Measurements from ENCODE around the gene ANTXRL. TPM values are rescaled to one million over a fixed set of nuclear protein-coding genes. Genes with fewer than 3 reads are reported as not detected.

The ANTXRL gene
- total RNA-seq, 1 donor from 2014 or later = not detected

DNA sequence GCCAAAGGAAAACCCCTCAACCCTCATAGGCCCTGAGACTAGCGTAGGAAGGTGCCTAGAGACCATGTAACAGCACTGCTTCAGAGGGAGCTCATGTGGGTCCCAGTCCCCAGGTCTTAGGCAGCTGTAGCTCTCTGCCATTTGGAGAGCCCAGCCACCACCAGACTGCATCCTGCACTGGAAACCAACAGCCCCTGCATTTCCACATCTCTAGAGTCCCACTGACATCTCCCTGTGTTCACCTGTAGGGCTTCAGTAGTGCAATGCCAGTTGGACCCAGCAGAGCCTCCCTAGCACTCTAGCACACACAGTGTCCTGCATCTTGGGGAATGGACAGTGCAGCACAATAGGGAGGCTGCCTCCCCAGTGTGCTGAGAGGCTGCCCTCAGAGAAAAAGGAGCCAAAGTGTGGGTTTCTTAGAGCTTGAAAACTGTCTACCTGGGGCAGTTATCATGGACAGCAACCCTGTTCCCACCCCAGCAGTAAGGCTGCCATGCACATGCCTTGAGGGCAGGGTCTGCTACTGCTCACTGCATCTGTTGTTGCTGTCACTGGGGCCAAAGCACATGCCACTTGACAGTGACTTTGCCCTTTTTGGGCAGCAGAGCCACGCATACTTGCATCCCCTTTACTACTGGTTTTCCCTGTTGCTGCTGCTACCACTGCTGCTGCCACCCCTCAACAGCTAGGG lies 46.7 kb upstream of the ANTXRL start:
- H3K9ac ChIP-seq (ENCODE audit: low read length) = no peak overlapping the region
- peaks cover 22% of the 10 kb centered on the region for H3K27me3 Mint-ChIP-seq (ENCODE audit: low read depth, unreplicated experiment)
- no peaks in the 10 kb centered on the region for H3K9me3 ChIP-seq (ENCODE audit: insufficient read depth, low read depth, low read length)
- no peak for DNase-seq (ENCODE audit: low read depth)
- no peak overlapping the region for H3K4me2 ChIP-seq (ENCODE audit: low read length)
- H3K79me2 ChIP-seq (ENCODE audit: insufficient read depth, low read length) = no peaks in the 10 kb centered on the region
- no peaks in the 10 kb centered on the region for H3K27me3 ChIP-seq (ENCODE audit: insufficient read depth, low read length)
- FAIRE-seq = no peak
- H3K9me3 Mint-ChIP-seq (ENCODE audit: unreplicated experiment) = peaks cover 9% of the 10 kb centered on the region
- no peak overlapping the region for H3K27ac Mint-ChIP-seq (ENCODE audit: unreplicated experiment)
- H3K4me1 Mint-ChIP-seq (ENCODE audit: low read depth, unreplicated experiment) = peaks cover 6% of the 10 kb centered on the region
- H3K36me3 Mint-ChIP-seq (ENCODE audit: low read depth, unreplicated experiment) = peaks cover 5% of the 10 kb centered on the region
- no peak overlapping the region for H2AFZ ChIP-seq (ENCODE audit: low read depth, low read length)
- TF ChIP-seq EZH2 (IDR thresholded peaks at IDR 0.05; ENCODE audit: insufficient read depth, low read length) = no peak
- TF ChIP-seq, protein P1, sequence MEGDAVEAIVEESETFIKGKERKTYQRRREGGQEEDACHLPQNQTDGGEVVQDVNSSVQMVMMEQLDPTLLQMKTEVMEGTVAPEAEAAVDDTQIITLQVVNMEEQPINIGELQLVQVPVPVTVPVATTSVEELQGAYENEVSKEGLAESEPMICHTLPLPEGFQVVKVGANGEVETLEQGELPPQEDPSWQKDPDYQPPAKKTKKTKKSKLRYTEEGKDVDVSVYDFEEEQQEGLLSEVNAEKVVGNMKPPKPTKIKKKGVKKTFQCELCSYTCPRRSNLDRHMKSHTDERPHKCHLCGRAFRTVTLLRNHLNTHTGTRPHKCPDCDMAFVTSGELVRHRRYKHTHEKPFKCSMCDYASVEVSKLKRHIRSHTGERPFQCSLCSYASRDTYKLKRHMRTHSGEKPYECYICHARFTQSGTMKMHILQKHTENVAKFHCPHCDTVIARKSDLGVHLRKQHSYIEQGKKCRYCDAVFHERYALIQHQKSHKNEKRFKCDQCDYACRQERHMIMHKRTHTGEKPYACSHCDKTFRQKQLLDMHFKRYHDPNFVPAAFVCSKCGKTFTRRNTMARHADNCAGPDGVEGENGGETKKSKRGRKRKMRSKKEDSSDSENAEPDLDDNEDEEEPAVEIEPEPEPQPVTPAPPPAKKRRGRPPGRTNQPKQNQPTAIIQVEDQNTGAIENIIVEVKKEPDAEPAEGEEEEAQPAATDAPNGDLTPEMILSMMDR (IDR thresholded peaks at IDR 0.05; ENCODE audit: insufficient read depth, low read depth, low read length) = no peak
- H3K36me3 ChIP-seq (ENCODE audit: insufficient read depth, low read length) = no peaks in the 10 kb centered on the region
- no peaks in the 10 kb centered on the region for H4K20me1 ChIP-seq (ENCODE audit: insufficient read depth, low read length)
- no peak overlapping the region for H3K27ac ChIP-seq (ENCODE audit: low read depth, low read length)
- H3K4me3 ChIP-seq (ENCODE audit: insufficient read depth, low read depth, low read length) = no peak overlapping the region
- no peak overlapping the region for H3K4me3 Mint-ChIP-seq (ENCODE audit: unreplicated experiment)
- no peaks in the 10 kb centered on the region for H3K4me1 ChIP-seq (ENCODE audit: insufficient read depth, low read length)

DNA sequence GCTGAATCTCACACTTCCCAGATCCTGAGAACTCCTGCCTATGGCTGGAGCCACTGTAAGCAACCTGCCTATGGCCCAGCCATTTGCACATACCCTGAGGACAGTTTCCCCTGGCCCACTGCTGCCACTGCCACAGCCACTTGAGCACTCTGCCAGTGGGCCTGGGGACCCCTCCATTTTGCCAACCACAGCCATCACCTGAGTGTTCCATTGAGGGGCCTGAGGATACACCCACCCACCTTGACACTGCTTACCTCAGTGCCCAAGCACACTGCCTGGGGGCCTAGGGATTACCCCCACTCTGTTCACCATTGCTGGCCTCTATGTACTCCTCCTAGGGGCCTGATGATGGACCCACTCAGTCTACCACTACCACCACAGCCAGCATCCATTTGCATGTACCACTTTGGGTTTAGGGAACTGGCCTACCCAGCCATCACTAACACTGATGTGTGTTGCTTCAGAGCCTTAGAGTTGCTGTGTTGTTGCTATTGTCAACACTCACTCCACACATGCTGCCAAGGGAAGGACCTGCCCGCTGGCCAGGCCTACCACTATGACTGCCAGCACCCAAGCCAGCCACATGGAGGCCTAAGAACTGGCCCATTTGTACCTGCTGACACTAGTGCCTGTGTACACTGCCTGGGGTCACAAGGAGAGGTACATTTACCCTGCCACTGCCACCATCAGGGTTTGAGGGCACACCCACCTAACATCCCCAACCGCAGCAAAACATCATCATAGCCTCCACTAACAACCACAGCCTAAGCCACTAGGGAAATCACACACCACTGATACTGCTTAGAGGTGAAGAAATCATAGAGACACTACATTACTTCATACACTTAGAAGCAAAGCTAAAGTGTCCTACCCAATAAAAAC lies 45.9 kb upstream of the ANTXRL start:
- Mint-ChIP-seq H3K4me1 (ENCODE audit: low read depth, unreplicated experiment) (peaks cover 6% of the 10 kb centered on the region), H3K9me3 (ENCODE audit: unreplicated experiment) (peaks cover 9% of the 10 kb centered on the region), H3K27me3 (ENCODE audit: low read depth, unreplicated experiment) (peaks cover 24% of the 10 kb centered on the region), H3K36me3 (ENCODE audit: low read depth, unreplicated experiment) (peaks cover 5% of the 10 kb centered on the region), H3K4me3 (ENCODE audit: unreplicated experiment) (no peak overlapping the region), H3K27ac (ENCODE audit: unreplicated experiment) (no peak overlapping the region)
- H3K36me3 ChIP-seq (ENCODE audit: insufficient read depth, low read length) = no peaks in the 10 kb centered on the region
- no peak overlapping the region for H3K27ac ChIP-seq (ENCODE audit: low read depth, low read length)
- DNase-seq (ENCODE audit: low read depth) (no peak), FAIRE-seq (no peak)
- no peak overlapping the region for H2AFZ ChIP-seq (ENCODE audit: low read depth, low read length)
- H3K79me2 ChIP-seq (ENCODE audit: insufficient read depth, low read length) = no peaks in the 10 kb centered on the region
- H3K9ac ChIP-seq (ENCODE audit: low read length) = no peak overlapping the region
- no peaks in the 10 kb centered on the region for H3K27me3 ChIP-seq (ENCODE audit: insufficient read depth, low read length)
- no peaks in the 10 kb centered on the region for H3K4me1 ChIP-seq (ENCODE audit: insufficient read depth, low read length)
- H3K9me3 ChIP-seq (ENCODE audit: insufficient read depth, low read depth, low read length) = no peaks in the 10 kb centered on the region
- no peak overlapping the region for H3K4me2 ChIP-seq (ENCODE audit: low read length)
- TF ChIP-seq, protein P1 (IDR thresholded peaks at IDR 0.05; ENCODE audit: insufficient read depth, low read depth, low read length) = no peak
- TF ChIP-seq EZH2 (IDR thresholded peaks at IDR 0.05; ENCODE audit: insufficient read depth, low read length) = no peak
- no peak overlapping the region for H3K4me3 ChIP-seq (ENCODE audit: insufficient read depth, low read depth, low read length)
- no peaks in the 10 kb centered on the region for H4K20me1 ChIP-seq (ENCODE audit: insufficient read depth, low read length)

All from astrocyte (in vitro differentiated cells and primary cell).